Tibial artery (tissue), 4 donors: ENCODE measurements around the gene ADSS1.

Source experiments
- DNase-seq, 2 donors: peaks; one replicate each; pipeline ENCODE4 v3.0.0-alpha.2; 2019
- H3K27ac ChIP-seq, 2 donors: fragments of 200-600 bp; sonication (generic) in 1 of 2; 1 replicate in 1 of 2; 2 replicates in 1 of 2; pipeline ENCODE4 v1.5.1; 2018 to 2019; ENCODE audit warnings: mild to moderate bottlenecking in 1 of 2
- H3K27me3 ChIP-seq, 2 donors: fragments of 200-600 bp; sonication (generic) in 1 of 2; one replicate each; pipeline versions ENCODE4 v1.5.1 to v1.6.0; 2016 to 2019
- H3K36me3 ChIP-seq, 3 donors: fragments of 200-600 bp; sonication (generic) in 2 of 3; one replicate each; pipeline ENCODE4 v1.5.1; 2016 to 2019; ENCODE audit warnings: mild to moderate bottlenecking in 2 of 3
- H3K4me1 ChIP-seq, 4 donors: fragments of 200-600 bp; sonication (generic) in 2 of 4; 1 replicate in 3 of 4; 2 replicates in 1 of 4; pipeline ENCODE4 v1.5.1; 2016 to 2019
- H3K4me3 ChIP-seq, 2 donors: fragments of 200-600 bp; sonication (generic) in 1 of 2; 1 replicate in 1 of 2; 2 replicates in 1 of 2; pipeline ENCODE4 v1.5.1; 2018 to 2019; ENCODE audit warnings: mild to moderate bottlenecking in 2 of 2
- H3K9me3 ChIP-seq, 3 donors: fragments of 200-600 bp; sonication (generic) in 1 of 3; one replicate each; pipeline ENCODE4 v1.5.1; 2016 to 2019
- intact Hi-C: fragments of 100-400 bp; cut with DNase I; formaldehyde crosslinking; loops from one replicate; pipeline ENCODE4 v1.15.0; 2023; ENCODE audit warnings: low total_unique reads
- TF ChIP-seq, protein P1 (sequence below), 2 experiments: fragments of 200-600 bp in 1 of 2; fragments of 450-650 bp in 1 of 2; IDR thresholded peaks; one replicate each; pipeline ENCODE4 v1.5.1; 2017 to 2019; ENCODE audit warnings: antibody characterized with exemption in 2 of 2, mild to moderate bottlenecking in 1 of 2, moderate library complexity in 1 of 2

ADSS1 gene

DNA sequence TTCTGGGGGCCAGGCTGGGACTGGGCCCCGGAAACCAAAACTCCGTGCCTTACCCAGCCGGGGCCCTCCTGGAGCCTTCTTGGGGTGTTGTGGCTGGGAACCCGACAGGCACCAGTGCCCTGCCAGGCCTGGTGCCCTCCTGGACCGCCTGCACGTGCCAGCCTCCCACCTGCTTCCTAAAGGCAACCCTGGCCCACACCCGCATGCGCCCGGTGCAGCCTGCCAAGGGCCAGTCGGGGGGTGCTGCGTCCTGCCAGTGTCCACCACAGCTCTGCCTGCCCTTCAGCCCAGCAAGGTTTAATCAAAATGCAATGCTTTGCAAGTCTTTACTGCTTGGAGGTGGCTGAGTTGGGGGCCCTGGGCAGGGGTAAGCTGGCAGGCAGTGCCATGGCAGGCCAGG lies 5.2 kb upstream of the ADSS1 start:
- TF ChIP-seq, protein P1, sequence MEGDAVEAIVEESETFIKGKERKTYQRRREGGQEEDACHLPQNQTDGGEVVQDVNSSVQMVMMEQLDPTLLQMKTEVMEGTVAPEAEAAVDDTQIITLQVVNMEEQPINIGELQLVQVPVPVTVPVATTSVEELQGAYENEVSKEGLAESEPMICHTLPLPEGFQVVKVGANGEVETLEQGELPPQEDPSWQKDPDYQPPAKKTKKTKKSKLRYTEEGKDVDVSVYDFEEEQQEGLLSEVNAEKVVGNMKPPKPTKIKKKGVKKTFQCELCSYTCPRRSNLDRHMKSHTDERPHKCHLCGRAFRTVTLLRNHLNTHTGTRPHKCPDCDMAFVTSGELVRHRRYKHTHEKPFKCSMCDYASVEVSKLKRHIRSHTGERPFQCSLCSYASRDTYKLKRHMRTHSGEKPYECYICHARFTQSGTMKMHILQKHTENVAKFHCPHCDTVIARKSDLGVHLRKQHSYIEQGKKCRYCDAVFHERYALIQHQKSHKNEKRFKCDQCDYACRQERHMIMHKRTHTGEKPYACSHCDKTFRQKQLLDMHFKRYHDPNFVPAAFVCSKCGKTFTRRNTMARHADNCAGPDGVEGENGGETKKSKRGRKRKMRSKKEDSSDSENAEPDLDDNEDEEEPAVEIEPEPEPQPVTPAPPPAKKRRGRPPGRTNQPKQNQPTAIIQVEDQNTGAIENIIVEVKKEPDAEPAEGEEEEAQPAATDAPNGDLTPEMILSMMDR (IDR thresholded peaks at IDR 0.05) = no peak
- peaks cover 32 to 62% (median 51%) of the 10 kb centered on the region in 3 donors for H3K36me3 ChIP-seq

DNA sequence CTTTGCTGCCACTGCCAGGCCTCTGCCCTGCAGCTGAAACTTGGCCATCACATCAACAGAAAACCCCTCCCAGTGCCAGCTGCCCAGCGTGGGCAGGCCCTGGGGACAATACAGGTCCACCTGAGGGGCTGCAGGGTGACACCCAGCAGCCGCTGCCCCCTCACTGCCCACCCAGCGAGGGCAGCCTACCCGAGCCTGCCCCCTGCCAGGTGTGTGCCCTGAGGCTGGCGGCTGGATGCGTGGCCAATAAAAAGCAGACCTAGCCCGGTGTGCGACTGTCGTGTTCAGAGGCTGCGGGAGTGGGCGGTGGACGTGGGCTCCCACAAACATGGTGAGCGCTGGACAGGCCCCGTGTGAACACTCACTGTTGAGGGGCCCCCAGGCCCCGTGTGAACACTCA lies 4.7 kb upstream of the ADSS1 start:
- peaks cover 7 to 29% (median 28%) of the 10 kb centered on the region in 4 donors for H3K4me1 ChIP-seq
- no peaks in the 10 kb centered on the region for H3K9me3 ChIP-seq
- H3K27me3 ChIP-seq = no peaks in the 10 kb centered on the region
- peaks cover 27 to 57% (median 47%) of the 10 kb centered on the region in 3 donors for H3K36me3 ChIP-seq
- H3K4me3 ChIP-seq = no peak overlapping the region
- TF ChIP-seq, protein P1 (IDR thresholded peaks at IDR 0.05) = no peak
- intact Hi-C loops = no loop called here
- DNase-seq = no peak
- peak overlapping the region; percentile 17 to 36 for H3K27ac ChIP-seq

More for the DNA sequence above, 5.2 kb upstream of the ADSS1 start:
- no peak for DNase-seq
- intact Hi-C loops = no loop called here
- no peaks in the 10 kb centered on the region for H3K27me3 ChIP-seq
- H3K4me1 ChIP-seq = peaks cover 7 to 27% (median 25%) of the 10 kb centered on the region in 4 donors
- H3K9me3 ChIP-seq = no peaks in the 10 kb centered on the region
- peak overlapping the region; percentile 17 to 36 for H3K27ac ChIP-seq
- no peak overlapping the region for H3K4me3 ChIP-seq

DNA sequence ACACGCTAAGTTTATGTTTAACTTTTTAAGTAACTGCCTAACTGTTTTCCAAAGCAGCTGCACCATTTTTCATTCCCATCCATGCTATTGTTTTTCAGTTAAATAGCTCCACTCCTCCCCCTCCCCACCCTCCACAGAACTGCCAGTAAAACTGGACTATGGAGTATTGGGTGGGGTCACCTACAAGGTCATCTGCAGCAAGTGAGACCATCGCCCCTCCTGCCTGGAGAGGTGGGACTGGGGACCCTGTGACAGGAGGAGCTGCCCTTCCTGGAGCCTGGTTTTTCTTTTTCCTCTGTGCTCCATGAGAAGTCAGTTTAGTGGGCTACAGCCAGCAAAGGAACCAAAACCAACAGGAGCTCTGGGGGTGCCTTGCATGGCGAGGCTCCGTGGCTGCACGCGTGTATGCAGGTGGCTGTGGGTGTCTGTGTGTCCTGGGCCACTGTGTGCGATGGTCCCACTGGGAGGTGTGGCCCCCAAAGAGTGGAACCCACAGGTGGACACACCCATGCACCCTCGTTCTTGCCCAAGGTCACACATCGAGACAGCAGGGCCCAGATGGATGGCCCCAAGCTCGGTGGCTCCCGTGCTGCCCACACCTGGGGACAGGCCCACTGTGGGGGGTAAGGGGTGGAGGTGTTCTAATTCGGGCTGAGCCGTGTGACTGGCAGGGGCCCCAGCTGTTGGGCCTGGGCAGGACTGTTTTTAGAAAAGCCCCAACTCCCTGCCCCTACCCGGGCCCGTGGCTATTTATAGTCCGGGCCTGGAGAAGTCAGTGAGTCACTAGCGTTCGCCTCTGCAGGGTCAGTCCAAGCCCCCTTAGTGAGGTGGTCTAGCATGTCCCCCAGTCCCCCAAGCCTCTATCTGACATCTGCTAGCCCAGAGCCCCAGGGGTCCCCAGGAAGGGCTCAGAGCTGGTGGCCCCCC lies 2.3 kb upstream of the ADSS1 start:
- H3K27me3 ChIP-seq = no peaks in the 10 kb centered on the region
- DNase-seq = peak; percentile 70 to 94
- peak overlapping the region; percentile 82 to 83 for H3K27ac ChIP-seq
- TF ChIP-seq, protein P1 (IDR thresholded peaks at IDR 0.05) = no peak
- H3K4me3 ChIP-seq = no peak overlapping the region
- intact Hi-C loops = no loop called here
- H3K36me3 ChIP-seq = peaks cover 5 to 34% (median 22%) of the 10 kb centered on the region in 3 donors
- peaks cover 7 to 53% (median 51%) of the 10 kb centered on the region in 4 donors for H3K4me1 ChIP-seq
- H3K9me3 ChIP-seq = no peaks in the 10 kb centered on the region

DNA sequence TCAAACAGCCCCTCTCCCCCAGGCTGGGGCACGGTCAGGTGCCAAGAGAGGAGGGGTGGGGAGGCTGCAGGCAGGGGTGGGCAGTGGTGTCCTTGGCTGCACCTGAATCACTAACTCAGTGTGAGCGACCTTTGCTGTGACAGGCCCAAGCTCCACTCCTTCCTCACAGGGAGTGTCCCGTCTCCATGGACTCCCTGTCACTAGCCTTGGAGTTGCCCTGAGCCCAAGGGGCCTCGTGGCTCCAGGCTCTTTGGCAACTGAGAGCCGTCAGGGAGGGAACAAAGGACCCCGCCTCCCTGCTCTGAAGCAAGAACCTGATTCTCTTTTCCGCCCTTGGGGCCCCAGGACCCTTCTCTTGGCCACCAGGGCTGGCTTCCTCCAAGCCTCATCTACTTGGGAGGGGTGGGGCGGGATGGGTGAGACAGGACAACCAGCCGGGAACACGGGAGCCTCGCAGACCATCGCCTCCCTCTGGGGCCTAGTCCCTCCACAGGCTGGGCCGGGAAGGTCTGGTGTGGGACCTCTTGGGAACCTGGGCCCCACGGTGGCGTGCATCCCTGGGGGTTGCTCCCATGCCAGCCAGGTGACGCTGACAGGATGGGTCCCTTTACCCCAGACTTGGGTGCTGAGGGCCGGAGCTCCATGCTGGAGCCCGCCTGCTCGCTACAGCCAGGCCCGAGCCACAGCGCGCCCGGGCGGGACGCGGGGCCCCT lies 935 bp upstream of the ADSS1 start:
- H3K36me3 ChIP-seq = peaks cover 5 to 21% (median 19%) of the 10 kb centered on the region in 3 donors
- intact Hi-C loops = no loop called here
- TF ChIP-seq, protein P1 (IDR thresholded peaks at IDR 0.05) = no peak
- DNase-seq = no peak
- peaks cover 7 to 66% (median 61%) of the 10 kb centered on the region in 4 donors for H3K4me1 ChIP-seq
- no peaks in the 10 kb centered on the region for H3K9me3 ChIP-seq
- no peaks in the 10 kb centered on the region for H3K27me3 ChIP-seq
- peak overlapping the region; percentile 82 to 83 for H3K27ac ChIP-seq
- peak overlapping the region; percentile 66 to 78 for H3K4me3 ChIP-seq

DNA sequence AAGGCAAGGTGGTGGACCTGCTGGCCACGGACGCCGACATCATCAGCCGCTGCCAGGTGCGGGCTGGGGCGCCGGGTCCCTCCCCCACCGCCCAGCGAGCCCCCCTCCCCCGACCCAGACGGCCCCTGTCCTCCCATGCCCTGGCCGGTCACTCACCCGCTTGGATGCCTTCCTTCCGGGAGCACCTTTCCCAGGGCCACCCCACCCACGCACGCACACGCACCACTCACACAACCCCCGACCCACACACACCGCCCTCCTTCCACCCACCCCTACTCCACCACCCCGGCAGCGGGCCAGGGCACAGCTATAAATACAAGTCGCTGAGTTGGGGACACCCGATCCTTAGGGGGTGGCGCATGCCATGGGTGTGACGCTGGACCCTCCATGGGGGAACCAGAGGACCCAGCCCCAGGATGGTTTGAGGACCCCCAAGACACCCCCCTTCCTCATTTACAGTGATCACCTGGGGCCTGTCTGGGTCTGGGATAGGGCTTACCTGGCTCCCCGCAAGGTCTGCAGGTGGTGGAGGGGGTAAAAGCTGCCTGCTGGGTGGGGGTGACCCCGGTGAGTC lies 465 bp downstream of the ADSS1 start:
- intact Hi-C loops = no loop called here
- H3K27me3 ChIP-seq = no peaks in the 10 kb centered on the region
- peaks cover 1 to 7% (median 7%) of the 10 kb centered on the region in 3 donors for H3K36me3 ChIP-seq
- H3K27ac ChIP-seq = peak overlapping the region; percentile 82 to 83
- TF ChIP-seq, protein P1 (IDR thresholded peaks at IDR 0.05) = no peak
- DNase-seq = peak; percentile 68 to 90
- H3K4me1 ChIP-seq = peaks cover 7 to 77% (median 67%) of the 10 kb centered on the region in 4 donors
- no peaks in the 10 kb centered on the region for H3K9me3 ChIP-seq
- H3K4me3 ChIP-seq = peak overlapping the region; percentile 66 to 78
